Stomach (tissue), 4 donors: ENCODE data around the gene DEDD.

Source experiments
- POLR2A ChIP-seq, 4 donors: fragments of 450-650 bp; IDR thresholded peaks; one replicate each; pipeline ENCODE4 v1.6.1; 2016; ENCODE audit warnings: antibody characterized with exemption in 4 of 4, control low read depth in 2 of 4, mild to moderate bottlenecking in 1 of 4, moderate library complexity in 1 of 4
- POLR2AphosphoS5 ChIP-seq, 3 donors: sonication (generic); formaldehyde crosslinking; IDR thresholded peaks; one replicate each; pipeline ENCODE4 v1.6.1; 2016; ENCODE audit warnings: antibody characterized with exemption in 3 of 3

GRCh38 chr1:161172349-161172748, 39.9 kb upstream of the DEDD start:
- TF ChIP-seq POLR2AphosphoS5 (IDR thresholded peaks at IDR 0.05) (no peak), POLR2A (IDR thresholded peaks at IDR 0.05) (no peak)
